Measurements from ENCODE around the gene LKAAEAR1.

Gene LKAAEAR1

GRCh38 chr20:64077541-64077875, 6.7 kb downstream of the LKAAEAR1 start:
- DNase-seq: no peak

GRCh38 chr20:64077094-64077493, 7.1 kb downstream of the LKAAEAR1 start:
- DNase-seq: no peak

- DNase-seq: no peak
Measured at GRCh38 chr20:64076061-64076997, 7.9 kb downstream of the LKAAEAR1 start.

- no peak for DNase-seq
Measured at GRCh38 chr20:64075556-64075955, 8.6 kb downstream of the LKAAEAR1 start.

GRCh38 chr20:64074963-64075362, 9.2 kb downstream of the LKAAEAR1 start:
- no peak for DNase-seq

- DNase-seq: no peak
Measured at GRCh38 chr20:64074184-64074789, 9.9 kb downstream of the LKAAEAR1 start.

GRCh38 chr20:64073476-64074183, 10.6 kb downstream of the LKAAEAR1 start:
- no peak for DNase-seq

GRCh38 chr20:64072498-64073063, 11.6 kb downstream of the LKAAEAR1 start:
- DNase-seq: no peak

GRCh38 chr20:64071341-64072332, 12.6 kb downstream of the LKAAEAR1 start:
- no peak for DNase-seq

GRCh38 chr20:64070244-64070993, 13.8 kb downstream of the LKAAEAR1 start:
- DNase-seq: no peak

- no peak for DNase-seq
Measured at GRCh38 chr20:64069614-64070243, 14.5 kb downstream of the LKAAEAR1 start.

GRCh38 chr20:64069209-64069613, 15.0 kb downstream of the LKAAEAR1 start:
- no peak for DNase-seq

GRCh38 chr20:64068386-64069208, 15.6 kb downstream of the LKAAEAR1 start:
- DNase-seq: no peak

GRCh38 chr20:64067733-64068307, 16.4 kb downstream of the LKAAEAR1 start:
- DNase-seq: no peak

- DNase-seq: no peak
Measured at GRCh38 chr20:64067005-64067632, 17.1 kb downstream of the LKAAEAR1 start.

GRCh38 chr20:64065974-64066343, 18.2 kb downstream of the LKAAEAR1 start:
- no peak for DNase-seq

GRCh38 chr20:64065062-64065973, 18.9 kb downstream of the LKAAEAR1 start:
- DNase-seq: no peak

GRCh38 chr20:64064145-64064698, 20.0 kb downstream of the LKAAEAR1 start:
- DNase-seq: no peak

Measured in NCI-H2227 treated with DMSO at 0.1 percent for 48 hours (cell line).